Measurements from ENCODE around the gene MED22. TPM values are rescaled to one million over a fixed set of nuclear protein-coding genes. Genes with fewer than 3 reads are reported as not detected.

The MED22 gene
- total RNA-seq, result 17.1 and 22.8 TPM in 2 replicates

DNA sequence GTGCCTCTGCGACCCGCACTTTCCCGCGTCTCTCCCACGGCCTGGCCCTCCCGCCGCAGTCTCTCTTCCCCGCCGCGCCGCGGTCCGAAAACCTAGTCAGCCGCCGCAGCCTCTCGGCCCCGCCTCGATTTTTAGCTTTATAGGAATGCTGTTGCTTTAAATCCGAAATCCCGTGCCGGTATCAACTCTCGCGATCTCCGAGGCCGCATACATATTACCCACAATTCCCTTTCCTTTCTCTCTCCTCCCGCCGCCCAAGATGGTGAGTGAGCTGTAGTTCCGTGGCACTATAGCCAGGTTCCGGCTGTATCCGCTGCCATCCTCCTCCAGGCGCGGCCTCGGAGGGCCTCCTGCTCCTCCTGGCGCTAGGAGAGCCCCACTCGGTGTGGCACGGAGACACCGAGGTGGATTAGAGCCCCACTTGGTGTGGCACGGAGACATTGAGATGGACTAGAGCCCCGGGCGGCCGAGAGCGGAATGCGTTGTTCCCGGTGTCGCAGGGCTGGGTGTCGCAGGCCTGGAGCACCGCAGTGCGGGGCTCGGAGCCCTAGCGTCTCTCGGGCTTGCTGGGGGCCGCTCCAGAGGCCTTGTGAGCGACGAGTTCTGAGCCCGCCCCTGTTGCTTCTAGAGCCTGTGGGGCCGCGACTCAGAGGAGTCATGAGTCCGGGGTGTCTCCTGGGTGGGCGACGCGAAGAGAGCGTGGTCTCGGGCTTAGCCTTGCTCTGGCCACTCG, at the start of gene MED22, which contains the start of gene RPL7A:
Gene MED22 (minus strand): TSS at position 147 of the 733 bp plus-strand sequence. CDS start 1,469 bp downstream, outside the sequence.
Gene RPL7A (plus strand): TSS at position 234 of the 733 bp plus-strand sequence. CDS start 26 bp downstream, at position 260.

DNA sequence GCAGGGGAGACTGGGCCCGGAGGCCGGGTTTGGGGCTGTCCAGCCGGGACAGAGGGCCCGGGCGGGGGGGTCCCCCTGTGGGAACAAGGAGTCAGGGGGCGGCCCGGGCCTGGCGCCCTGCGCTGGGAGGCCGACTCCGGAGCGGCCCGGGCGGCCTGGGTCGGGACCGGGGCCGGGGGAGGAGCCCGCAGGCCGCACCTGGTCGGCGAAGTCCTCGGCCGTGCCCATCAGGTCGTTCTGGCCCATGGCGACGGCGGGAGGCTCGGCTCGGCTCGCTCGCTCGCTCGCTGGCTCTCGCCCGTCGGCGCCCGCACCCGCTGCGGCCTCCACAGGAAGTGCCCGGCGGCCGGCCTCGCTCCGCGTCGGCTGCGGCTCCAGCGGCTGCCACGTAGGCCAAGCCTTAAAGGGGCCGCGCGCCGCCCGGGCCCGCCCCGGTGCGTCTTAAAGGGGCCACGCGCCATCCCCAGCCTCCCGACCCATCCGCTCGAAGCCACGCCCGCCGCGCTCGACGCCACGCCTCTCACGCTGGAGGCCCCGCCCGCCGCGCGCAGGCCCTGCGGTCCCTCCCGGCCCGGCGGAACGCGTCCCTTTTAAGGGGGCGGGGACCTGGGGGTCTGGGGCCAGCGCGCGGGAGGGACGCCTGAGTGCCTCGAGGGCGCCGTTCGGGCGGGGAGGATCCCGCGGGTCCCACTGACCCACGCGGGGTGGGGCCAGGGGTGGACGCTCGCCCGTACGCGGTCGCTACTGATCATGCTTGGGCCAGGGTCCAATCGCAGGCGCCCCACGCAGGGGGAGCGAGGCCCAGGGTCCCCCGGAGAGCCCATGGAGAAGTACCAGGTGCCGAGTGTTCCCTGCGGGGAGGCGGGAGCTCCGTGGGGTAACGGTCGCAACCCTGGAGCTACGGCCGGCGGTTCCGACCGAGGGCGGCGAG, 28.1 kb upstream of the MED22 start, which contains the start of the genes STKLD1 and SURF4:
Gene STKLD1 (plus strand): TSS at position 643 of the 931 bp plus-strand sequence. CDS start 108 bp downstream, at position 751.
Gene SURF4 (minus strand): TSS at position 337 of the 931 bp plus-strand sequence. CDS start 91 bp downstream, at position 246.

DNA sequence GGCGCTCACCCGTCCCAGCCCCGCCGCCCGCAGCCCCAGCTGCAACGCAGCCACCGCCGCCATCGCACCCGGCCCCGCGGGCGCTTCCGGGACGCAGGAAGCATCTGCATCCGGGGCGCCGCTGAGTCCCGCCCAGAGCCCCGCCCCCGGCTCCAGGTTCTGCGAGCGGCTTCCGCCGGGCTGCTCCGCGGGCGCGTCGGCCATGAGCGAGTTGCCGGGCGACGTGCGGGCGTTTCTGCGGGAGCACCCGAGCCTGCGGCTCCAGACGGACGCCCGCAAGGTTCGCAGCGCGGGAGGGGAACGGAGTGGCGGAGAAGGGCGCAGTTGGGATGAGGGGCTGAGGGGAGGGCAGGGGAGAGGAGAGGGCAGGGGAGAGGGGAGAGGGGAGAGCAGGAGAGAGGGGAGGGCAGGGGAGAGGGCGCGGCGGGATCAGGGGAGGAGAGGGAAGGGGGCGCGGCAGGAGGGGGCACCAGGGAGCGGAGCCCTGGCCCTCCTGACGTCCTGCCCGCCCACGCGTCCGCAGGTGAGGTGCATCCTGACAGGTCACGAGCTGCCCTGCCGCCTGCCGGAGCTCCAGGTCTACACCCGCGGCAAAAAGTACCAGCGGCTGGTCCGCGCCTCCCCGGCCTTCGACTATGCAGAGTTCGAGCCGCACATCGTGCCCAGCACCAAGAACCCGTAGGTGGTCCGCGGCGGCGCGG, 8.6 kb upstream of the MED22 start, which contains the start of the genes SURF1 and SURF2:
Gene SURF1 (minus strand): TSS at position 97 of the 701 bp plus-strand sequence. CDS start 34 bp downstream, at position 63.
Gene SURF2 (plus strand): TSS at position 160 of the 701 bp plus-strand sequence. CDS start 43 bp downstream, at position 203.

DNA sequence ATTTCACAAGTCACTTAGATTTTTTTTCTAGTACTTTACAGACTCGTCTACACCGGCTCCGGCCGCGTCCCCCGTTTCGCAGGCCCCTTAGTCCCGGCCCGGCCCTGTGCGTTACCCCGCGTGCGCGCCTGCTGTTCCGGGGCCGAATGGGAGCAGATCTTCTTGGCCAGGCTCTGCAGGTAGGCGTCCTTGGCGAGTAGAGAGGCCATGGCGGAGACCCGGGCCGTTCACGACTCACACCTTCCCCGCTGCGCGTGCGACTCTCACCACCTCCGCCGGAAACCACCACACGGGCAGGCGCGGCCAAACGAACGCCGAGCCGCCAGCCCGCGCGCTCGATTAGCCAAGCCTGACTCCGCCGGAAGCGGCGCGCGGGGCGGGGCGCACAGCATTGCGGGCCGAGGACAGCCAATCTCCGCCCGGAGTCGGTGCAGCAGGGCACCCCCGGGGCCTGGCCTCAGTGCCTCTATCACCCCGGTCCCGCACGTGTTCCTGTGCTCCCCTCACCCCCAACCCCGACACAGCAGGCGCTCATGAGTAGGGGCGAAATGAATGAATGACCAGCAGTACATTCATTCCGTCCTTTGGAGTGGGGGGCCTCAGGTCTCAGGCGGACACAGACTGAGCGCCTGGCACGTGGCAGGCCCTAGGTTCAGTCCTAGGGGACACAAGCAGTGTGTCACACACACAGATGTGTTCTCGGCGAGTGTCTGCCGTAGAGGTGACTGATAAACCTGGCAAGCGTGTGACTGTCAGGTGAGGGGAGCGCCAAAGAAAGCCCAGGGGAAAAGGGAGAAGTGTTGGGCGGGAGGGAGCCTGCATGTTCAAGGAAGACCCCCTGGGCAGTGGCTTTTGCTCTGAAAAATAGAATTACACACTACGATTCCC, 11.8 kb downstream of the MED22 start, which contains the start of gene SURF6:
Gene SURF6 (minus strand): TSS at position 265 of the 888 bp plus-strand sequence. CDS start 56 bp downstream, at position 209.

Other genes with a start within 250 kb of the MED22 start
- 15.4 and 35.7 TPM in 2 replicates for gene RALGDS, start 226.9 kb downstream of the MED22 start, total RNA-seq
- 0.34 and 2.1 TPM in 2 replicates for gene GBGT1, start 184.2 kb downstream of the MED22 start, total RNA-seq
- gene OBP2B, start 138.9 kb downstream of the MED22 start, total RNA-seq, result not detected in 2 replicates
- gene ABO, start 72.9 kb downstream of the MED22 start, total RNA-seq, result 0.14 TPM in 1 of 2 replicates, not detected in the other
- 9.2 and 23.6 TPM in 2 replicates for gene SURF6, start 11.9 kb downstream of the MED22 start, total RNA-seq
- 1,202 and 2,134 TPM in 2 replicates for gene RPL7A, start 87 bp upstream of the MED22 start, total RNA-seq
- gene SURF1, start 8.4 kb upstream of the MED22 start, total RNA-seq, result 16.4 and 44.1 TPM in 2 replicates
- gene SURF2, start 8.4 kb upstream of the MED22 start, total RNA-seq, result 36.0 and 64.9 TPM in 2 replicates
- gene SURF4, start 27.9 kb upstream of the MED22 start, total RNA-seq, result 239 and 361 TPM in 2 replicates
- under 0.01 and 0.07 TPM in 2 replicates for gene STKLD1, start 28.2 kb upstream of the MED22 start, total RNA-seq
- gene REXO4, start 69.9 kb upstream of the MED22 start, total RNA-seq, result 29.0 and 39.8 TPM in 2 replicates
- gene ADAMTS13, start 74.2 kb upstream of the MED22 start, total RNA-seq, result 1.4 and 3.8 TPM in 2 replicates
- 4.8 and 10.8 TPM in 2 replicates for gene CACFD1, start 111.8 kb upstream of the MED22 start, total RNA-seq
- gene SLC2A6, start 131.0 kb upstream of the MED22 start, total RNA-seq, result 3.8 and 6.2 TPM in 2 replicates
- gene MYMK, start 176.8 kb upstream of the MED22 start, total RNA-seq, result not detected in 2 replicates
- under 0.01 TPM in 1 of 2 replicates, not detected in the other for gene ADAMTSL2, start 186.6 kb upstream of the MED22 start, total RNA-seq